Psoas muscle (tissue), 8 donors: Measurements from ENCODE around the gene ISLR. TPM values are rescaled to one million over a fixed set of nuclear protein-coding genes. Genes with fewer than 3 reads are reported as not detected.

Experiments used
- ATAC-seq, 4 donors: fragments of 200-7000 bp; cut with Tn5 transposase; one replicate each; pipeline ENCODE4 v1.9.1; 2020; ENCODE audit warnings: moderate library complexity in 3 of 4, mild to moderate bottlenecking in 2 of 4
- DNase-seq, 2 donors: peaks; one replicate each; pipeline ENCODE4 v3.0.0-alpha.2; 2020
- H3K27ac ChIP-seq: fragments of 200-600 bp; one replicate; pipeline ENCODE4 v1.8.0; 2022
- H3K27me3 ChIP-seq, 3 donors: fragments of 200-600 bp in 1 of 3; one replicate each; pipeline versions ENCODE4 v1.6.1 to v1.8.0; 2013 to 2022; ENCODE audit warnings: low read length in 2 of 3, mild to moderate bottlenecking in 2 of 3, moderate library complexity in 1 of 3; ENCODE audit not compliant: insufficient read depth in 3 of 3
- H3K36me3 ChIP-seq, 2 donors: fragments of 200-600 bp in 1 of 2; one replicate each; pipeline versions ENCODE4 v1.6.1 to v1.8.0; 2013 to 2022; ENCODE audit warnings: low read depth in 1 of 2, mild to moderate bottlenecking in 1 of 2, moderate library complexity in 1 of 2; ENCODE audit not compliant: insufficient read depth in 1 of 2
- H3K4me1 ChIP-seq: fragments of 200-600 bp; one replicate; pipeline ENCODE4 v1.8.0; 2022
- H3K4me3 ChIP-seq: fragments of 200-600 bp; one replicate; pipeline ENCODE4 v1.8.0; 2022; ENCODE audit warnings: mild to moderate bottlenecking
- H3K9me3 ChIP-seq: fragments of 200-600 bp; one replicate; pipeline ENCODE4 v1.8.0; 2022
- CTCF ChIP-seq: fragments of 200-600 bp; IDR thresholded peaks from one replicate; pipeline ENCODE4 v1.8.0; 2022; ENCODE audit warnings: antibody characterized with exemption
- WGBS, 3 donors: extraction: QIAGEN DNeasy Blood & Tissue Kit; methylation state at CpG; one replicate each; pipeline versions ENCODE4 v1.1.6 to v1.1.7; 2013; 5-methylcytosine and 5-hydroxymethylcytosine counted together
- intact Hi-C, 2 donors: fragments of 100-400 bp; cut with DNase I; formaldehyde crosslinking; loops; one replicate each; pipeline versions ENCODE4 v1.11.0 to v1.14.2; 2022
- polyA plus RNA-seq, 3 donors: library from polyadenylated mRNA; stranded (reverse); fragments of 200-250 nt; gene quantifications; one replicate each; pipeline ENCODE4 v1.2.3, GENCODE V29; 2013
- total RNA-seq, 4 donors: library from RNA; stranded (reverse); fragmentation: NEBNext Ultra II Directional in 2 of 4; extraction: Animal tissue kit (Norgen Biotek cat#: 25700) in 2 of 4; gene quantifications; one replicate each; pipeline versions ENCODE4 v1.2.1 to v1.2.4, GENCODE V29; 2021 to 2023
- donor health status: healthy with polysubstance abuse.
- donor health status: DM: no; HTN: no; CAD: no; lungs with moderate emphysema.
- donor health status: Bipolar disorder and iron deficiency.
- donor health status: healthy.
- donor health status: DM: yes; HTN: yes; CAD: no.
- donor health status: DM: no; HTN: no; CAD: no.
- donor health status: DM: no; HTN: no; CAD: no.
- donor health status: DM: yes; HTN: yes; CAD: no.

The ISLR gene
- total and polyA plus RNA-seq, 7 donors = 2.6 to 18.0 (median 4.1) TPM

- WGBS, 3 donors = 60 to 62% (median 61%) methylated on average over 2 of the region's 2 CpGs
- no peak overlapping the region for H3K4me3 ChIP-seq
These were observed 36.0 kb upstream of the ISLR start for GRCh38 chr15:74137537-74137894.

GRCh38 chr15:74138642-74139041 lies 34.9 kb upstream of the ISLR start:
- intact Hi-C loops = no loop called here
- peaks cover 0 to 46% (median 13%) of the 10 kb centered on the region in 3 donors for H3K27me3 ChIP-seq
- DNase-seq (no peak), ATAC-seq (no peak)
- no peak overlapping the region for H3K27ac ChIP-seq
- no peaks in the 10 kb centered on the region for H3K36me3 ChIP-seq
- TF ChIP-seq CTCF = no peak
- no peak overlapping the region for H3K4me3 ChIP-seq
- H3K9me3 ChIP-seq = no peaks in the 10 kb centered on the region
- 47 to 68% (median 57%) methylated on average over 4 of the region's 4 CpGs for WGBS, 3 donors
- no peaks in the 10 kb centered on the region for H3K4me1 ChIP-seq

More at GRCh38 chr15:74137537-74137894, 36.0 kb upstream of the ISLR start:
- H3K27ac ChIP-seq = no peak overlapping the region
- intact Hi-C loops = no loop called here
- H3K9me3 ChIP-seq = no peaks in the 10 kb centered on the region
- DNase-seq (no peak), ATAC-seq (no peak)
- H3K27me3 ChIP-seq = peaks cover 0 to 57% (median 23%) of the 10 kb centered on the region in 3 donors
- no peak for TF ChIP-seq CTCF
- no peaks in the 10 kb centered on the region for H3K36me3 ChIP-seq
- H3K4me1 ChIP-seq = no peaks in the 10 kb centered on the region

GRCh38 chr15:74141591-74141990 lies 31.9 kb upstream of the ISLR start:
- DNase-seq = no peak

GRCh38 chr15:74144153-74144775 lies 29.2 kb upstream of the ISLR start:
- WGBS, 3 donors = 71 to 81% (median 79%) methylated on average over 6 of the region's 6 CpGs
- no peak for TF ChIP-seq CTCF
- DNase-seq = no peak
- Histone ChIP-seq H3K27ac (no peak overlapping the region), H3K4me3 (no peak overlapping the region), H3K9me3 (peaks cover 10% of the 10 kb centered on the region), H3K4me1 (no peaks in the 10 kb centered on the region), H3K36me3 (no peaks in the 10 kb centered on the region), H3K27me3 (peaks cover 0 to 18% (median 8%) of the 10 kb centered on the region in 3 donors)
- ATAC-seq = no peak
- intact Hi-C loops = no loop called here

More at GRCh38 chr15:74141591-74141990, 31.9 kb upstream of the ISLR start:
- Histone ChIP-seq H3K4me1 (no peaks in the 10 kb centered on the region), H3K27me3 (peaks cover 5 to 29% (median 6%) of the 10 kb centered on the region in 3 donors), H3K9me3 (peaks cover 3% of the 10 kb centered on the region), H3K4me3 (no peak overlapping the region), H3K27ac (no peak overlapping the region), H3K36me3 (no peaks in the 10 kb centered on the region)
- TF ChIP-seq CTCF = no peak
- WGBS, 3 donors = 88 to 97% (median 95%) methylated on average over 1 of the region's 1 CpG
- no peak for ATAC-seq
- intact Hi-C loops = no loop called here
